IPS-20b (cell line): ENCODE data around the gene MCOLN3.

Source experiments
- H3K27ac ChIP-seq: one replicate; pipeline ENCODE4 v1.5.1; 2013; ENCODE audit warnings: low read length
- H3K27me3 ChIP-seq: 2 replicates; pipeline ENCODE4 v1.6.1; 2013; ENCODE audit warnings: mild to moderate bottlenecking, low read length, inconsistent platforms; ENCODE audit not compliant: insufficient read depth
- H3K36me3 ChIP-seq: 2 replicates; pipeline ENCODE4 v1.6.1; 2013; ENCODE audit warnings: low read depth, mild to moderate bottlenecking, inconsistent platforms, low read length, moderate library complexity; ENCODE audit not compliant: insufficient read depth
- H3K4me1 ChIP-seq: 2 replicates; pipeline ENCODE4 v1.6.1; 2013; ENCODE audit warnings: mild to moderate bottlenecking, control low read depth, inconsistent platforms, low read length, moderate library complexity; ENCODE audit not compliant: insufficient read depth
- H3K4me3 ChIP-seq: 2 replicates; pipeline ENCODE4 v1.5.1; 2013; ENCODE audit warnings: mild to moderate bottlenecking, low read length, inconsistent platforms
- H3K9ac ChIP-seq: 2 replicates; pipeline ENCODE4 v1.6.1; 2013; ENCODE audit warnings: low read depth, mild to moderate bottlenecking, inconsistent platforms, low read length, moderate library complexity
- H3K9me3 ChIP-seq: 2 replicates; pipeline ENCODE4 v1.6.1; 2013; ENCODE audit warnings: mild to moderate bottlenecking, low read depth, low read length, inconsistent platforms; ENCODE audit not compliant: insufficient read depth

The MCOLN3 gene

DNA sequence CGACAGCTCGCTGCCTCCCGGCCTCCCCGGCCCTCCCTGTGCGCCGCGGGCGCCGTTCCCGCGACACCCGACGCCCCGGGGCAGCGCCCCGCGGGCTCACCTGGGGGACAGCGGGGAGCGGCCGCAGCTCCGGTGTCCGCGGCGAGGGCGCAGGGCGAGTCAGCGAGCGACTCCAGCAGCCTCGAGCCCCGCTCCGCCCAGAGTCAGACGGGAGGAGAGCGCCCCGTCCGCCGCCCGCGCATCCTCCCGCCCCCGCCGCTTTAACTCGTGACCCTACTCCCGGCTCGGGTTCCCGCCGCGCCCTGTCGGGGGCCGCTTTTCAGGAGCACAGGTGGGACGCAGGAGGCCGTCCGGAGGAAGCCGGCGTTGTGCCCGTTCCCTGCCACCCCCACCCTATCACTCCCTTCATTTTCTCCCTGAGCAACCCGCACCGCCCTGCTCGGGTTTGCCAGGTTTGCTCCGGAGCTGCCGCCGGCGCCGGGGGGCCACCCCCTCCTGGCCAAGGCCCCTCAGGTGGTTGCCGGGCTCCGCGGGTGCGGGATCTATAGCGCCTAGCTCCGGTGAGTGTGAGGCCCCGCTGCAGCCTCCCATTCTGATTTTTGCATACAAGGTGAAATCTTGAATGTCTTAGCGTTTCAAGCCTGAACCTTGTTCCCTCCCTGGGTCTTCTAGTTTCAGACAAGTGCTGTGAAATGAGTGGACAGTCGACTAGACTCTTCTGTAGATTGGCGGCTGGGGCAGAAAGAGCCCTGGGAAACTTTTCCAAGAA, at the start of gene MCOLN3:
TSS of gene MCOLN3 (minus strand) at position 205 of the 769 bp plus-strand sequence. CDS start 3,140 bp downstream, outside the sequence.
- Histone ChIP-seq H3K9ac (peak within 1 kb of the TSS; percentile 37; the same call in 1 of the 2 replicates), H3K27me3 (peaks cover 70% of the 10 kb centered on the region)

DNA sequence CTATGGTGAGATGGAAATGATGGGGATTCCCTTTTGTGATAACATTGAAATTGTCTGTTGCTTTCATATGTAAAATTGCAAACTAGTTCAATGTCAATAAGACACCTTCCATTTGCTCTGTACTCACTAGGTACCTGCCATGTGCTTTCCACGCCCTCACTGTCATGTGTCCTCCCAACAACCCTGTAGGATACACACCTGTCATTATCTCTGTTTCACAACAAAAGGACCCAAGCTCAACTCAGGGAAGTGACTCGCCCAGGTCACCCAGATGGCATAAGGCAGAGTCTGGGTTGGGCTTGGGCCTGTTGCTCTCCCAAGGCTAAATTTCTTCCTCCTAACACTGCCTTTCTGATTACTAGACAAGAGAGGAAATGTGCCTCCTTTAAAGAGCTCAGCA, 45.3 kb upstream of the MCOLN3 start:
- Histone ChIP-seq H3K36me3 (no peaks in the 10 kb centered on the region), H3K4me1 (no peaks in the 10 kb centered on the region), H3K27ac (no peak overlapping the region), H3K9ac (no peak overlapping the region), H3K27me3 (no peaks in the 10 kb centered on the region), H3K9me3 (no peaks in the 10 kb centered on the region), H3K4me3 (no peak overlapping the region)

More for the DNA sequence above, at the start of gene MCOLN3:
- Histone ChIP-seq H3K4me1 (peaks cover 9% of the 10 kb centered on the region; the same call in 1 of the 2 replicates), H3K27ac (no peak within 1 kb of the TSS), H3K9me3 (no peaks in the 10 kb centered on the region), H3K4me3 (peak within 1 kb of the TSS; percentile 68), H3K36me3 (no peaks in the 10 kb centered on the region)

- no peaks in the 10 kb centered on the region for H3K9me3 ChIP-seq
- H3K9ac ChIP-seq: no peak overlapping the region
- no peaks in the 10 kb centered on the region for H3K4me1 ChIP-seq
- no peak overlapping the region for H3K27ac ChIP-seq
- no peaks in the 10 kb centered on the region for H3K36me3 ChIP-seq
- H3K4me3 ChIP-seq: no peak overlapping the region
- no peaks in the 10 kb centered on the region for H3K27me3 ChIP-seq
These were observed 43.5 kb upstream of the MCOLN3 start for GRCh38 chr1:85091671-85092280.

- Histone ChIP-seq H3K4me1 (no peaks in the 10 kb centered on the region), H3K27ac (no peak overlapping the region), H3K27me3 (no peaks in the 10 kb centered on the region), H3K4me3 (no peak overlapping the region), H3K9me3 (no peaks in the 10 kb centered on the region), H3K36me3 (no peaks in the 10 kb centered on the region), H3K9ac (no peak overlapping the region)
These were observed 41.9 kb upstream of the MCOLN3 start for GRCh38 chr1:85090225-85090624.

DNA sequence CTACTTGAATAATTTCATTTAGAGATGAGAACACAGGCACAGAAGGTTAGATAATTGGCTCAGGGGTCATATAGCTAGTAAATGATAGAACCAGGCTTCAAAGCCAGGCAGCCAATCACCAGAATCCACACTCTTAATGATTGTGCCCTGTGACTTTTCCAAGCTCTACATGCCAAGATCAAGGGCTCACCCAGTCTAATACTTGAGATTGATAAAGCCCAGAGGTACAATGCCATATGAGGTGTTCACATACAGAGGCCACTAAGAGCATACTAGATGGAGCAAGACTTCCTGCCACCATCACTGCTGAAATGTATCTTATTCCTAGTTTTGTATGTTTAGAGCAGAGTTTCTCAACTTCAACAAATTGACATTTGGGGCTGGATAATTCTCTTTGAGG, 40.9 kb upstream of the MCOLN3 start:
- H3K4me3 ChIP-seq: no peak overlapping the region
- H3K27ac ChIP-seq: no peak overlapping the region
- no peak overlapping the region for H3K9ac ChIP-seq
- H3K4me1 ChIP-seq: no peaks in the 10 kb centered on the region
- H3K36me3 ChIP-seq: no peaks in the 10 kb centered on the region
- H3K9me3 ChIP-seq: no peaks in the 10 kb centered on the region
- H3K27me3 ChIP-seq: no peaks in the 10 kb centered on the region

DNA sequence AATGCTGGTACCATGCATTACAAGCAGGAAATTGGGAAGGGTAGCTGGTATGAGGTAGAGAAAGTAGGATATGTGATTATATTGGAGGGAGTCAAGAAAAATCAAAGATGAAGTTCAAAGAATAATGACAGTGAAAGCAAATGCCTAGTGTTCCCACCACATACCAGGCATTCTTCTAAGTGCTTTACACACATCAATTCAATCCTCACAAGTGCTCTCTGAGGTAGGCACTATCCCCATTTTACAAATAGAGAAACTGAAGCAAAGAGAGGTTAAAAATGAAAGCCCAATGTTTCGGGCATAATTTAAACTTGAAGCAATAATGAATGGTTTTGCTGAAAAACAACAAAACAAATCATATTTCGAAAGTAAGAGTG, 40.1 kb upstream of the MCOLN3 start:
- Histone ChIP-seq H3K27me3 (no peaks in the 10 kb centered on the region), H3K9me3 (no peaks in the 10 kb centered on the region), H3K27ac (no peak overlapping the region), H3K36me3 (no peaks in the 10 kb centered on the region), H3K4me3 (no peak overlapping the region), H3K4me1 (no peaks in the 10 kb centered on the region), H3K9ac (no peak overlapping the region)

DNA sequence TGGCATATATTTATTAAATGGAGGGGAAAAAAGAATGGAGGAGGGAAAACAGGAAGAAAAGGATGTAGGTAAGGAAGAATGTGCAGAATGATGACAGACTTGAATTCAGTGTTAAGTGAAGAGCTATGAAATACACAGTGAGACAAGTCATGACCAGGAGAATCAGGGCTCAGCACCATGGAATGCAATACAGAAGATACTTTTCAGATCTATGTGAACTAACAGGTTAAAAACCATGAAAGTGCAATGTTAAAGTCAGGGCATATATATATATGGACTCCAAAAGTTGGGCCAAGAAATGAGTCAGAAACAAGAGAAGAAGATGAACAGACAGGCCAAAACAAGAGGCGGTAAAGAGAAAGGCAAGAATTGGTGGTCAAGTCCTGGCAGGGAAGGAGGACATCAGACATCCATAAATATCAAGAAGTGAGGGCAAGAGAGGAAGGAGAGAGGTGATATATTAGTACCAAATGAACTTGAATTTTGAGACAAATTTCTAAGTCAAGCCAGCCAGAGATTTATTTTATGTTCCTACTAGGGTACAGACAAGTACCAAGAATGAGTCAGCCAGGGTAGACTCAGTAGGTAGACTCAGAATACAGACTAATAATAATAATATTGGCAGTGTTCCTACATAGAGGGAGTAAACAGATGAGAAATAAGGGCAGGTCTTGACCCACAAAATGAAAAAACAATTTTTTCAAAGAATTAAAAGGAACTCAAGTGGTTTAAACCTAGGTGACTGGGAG, 39.5 kb upstream of the MCOLN3 start:
- H3K36me3 ChIP-seq: no peaks in the 10 kb centered on the region
- no peak overlapping the region for H3K4me3 ChIP-seq
- no peaks in the 10 kb centered on the region for H3K27me3 ChIP-seq
- H3K9me3 ChIP-seq: no peaks in the 10 kb centered on the region
- no peak overlapping the region for H3K27ac ChIP-seq
- no peaks in the 10 kb centered on the region for H3K4me1 ChIP-seq
- no peak overlapping the region for H3K9ac ChIP-seq

DNA sequence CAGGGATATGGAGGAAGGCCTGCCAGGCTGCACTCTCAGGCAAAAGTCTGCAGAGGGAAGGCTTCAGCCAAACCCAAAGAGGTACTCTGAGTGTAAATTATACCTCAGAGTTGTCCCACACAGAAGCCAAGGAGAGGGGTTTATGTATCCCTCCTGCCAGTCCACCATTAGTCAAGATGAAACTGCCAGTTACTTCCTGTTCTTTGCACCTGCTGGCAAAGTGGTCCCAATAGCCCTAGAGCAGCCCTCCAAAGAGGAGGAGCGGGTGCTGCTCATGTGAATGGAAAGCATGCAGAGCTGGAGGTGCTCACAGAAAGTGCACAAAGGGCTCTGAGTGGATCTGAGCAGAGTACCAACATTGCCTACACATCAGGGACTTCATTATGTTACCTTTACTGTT, 37.1 kb upstream of the MCOLN3 start:
- Histone ChIP-seq H3K9me3 (no peaks in the 10 kb centered on the region), H3K4me1 (no peaks in the 10 kb centered on the region), H3K27ac (no peak overlapping the region), H3K36me3 (no peaks in the 10 kb centered on the region), H3K9ac (no peak overlapping the region), H3K27me3 (no peaks in the 10 kb centered on the region), H3K4me3 (no peak overlapping the region)

DNA sequence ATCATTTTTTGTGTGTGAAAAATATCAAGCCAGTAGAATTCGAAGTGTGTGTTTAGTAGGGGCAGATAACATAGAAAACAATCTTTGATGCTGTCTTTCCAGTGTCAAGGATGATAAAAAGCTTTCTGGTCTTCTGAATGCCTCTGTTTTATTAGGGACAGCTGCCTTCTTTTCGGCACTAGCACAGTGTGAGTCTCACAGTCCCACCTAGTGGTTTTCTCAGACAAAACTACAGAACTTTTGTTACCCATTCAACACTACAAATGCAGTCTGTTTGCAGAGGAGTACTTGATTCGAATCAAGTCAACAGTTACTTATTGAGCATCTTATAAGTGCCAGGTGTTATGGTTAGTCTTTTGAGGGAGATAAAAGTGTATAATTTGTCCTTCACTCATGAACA, 30.6 kb upstream of the MCOLN3 start:
- H3K36me3 ChIP-seq: no peaks in the 10 kb centered on the region
- H3K9me3 ChIP-seq: no peaks in the 10 kb centered on the region
- H3K27me3 ChIP-seq: no peaks in the 10 kb centered on the region
- no peak overlapping the region for H3K9ac ChIP-seq
- H3K27ac ChIP-seq: no peak overlapping the region
- no peak overlapping the region for H3K4me3 ChIP-seq
- no peaks in the 10 kb centered on the region for H3K4me1 ChIP-seq

DNA sequence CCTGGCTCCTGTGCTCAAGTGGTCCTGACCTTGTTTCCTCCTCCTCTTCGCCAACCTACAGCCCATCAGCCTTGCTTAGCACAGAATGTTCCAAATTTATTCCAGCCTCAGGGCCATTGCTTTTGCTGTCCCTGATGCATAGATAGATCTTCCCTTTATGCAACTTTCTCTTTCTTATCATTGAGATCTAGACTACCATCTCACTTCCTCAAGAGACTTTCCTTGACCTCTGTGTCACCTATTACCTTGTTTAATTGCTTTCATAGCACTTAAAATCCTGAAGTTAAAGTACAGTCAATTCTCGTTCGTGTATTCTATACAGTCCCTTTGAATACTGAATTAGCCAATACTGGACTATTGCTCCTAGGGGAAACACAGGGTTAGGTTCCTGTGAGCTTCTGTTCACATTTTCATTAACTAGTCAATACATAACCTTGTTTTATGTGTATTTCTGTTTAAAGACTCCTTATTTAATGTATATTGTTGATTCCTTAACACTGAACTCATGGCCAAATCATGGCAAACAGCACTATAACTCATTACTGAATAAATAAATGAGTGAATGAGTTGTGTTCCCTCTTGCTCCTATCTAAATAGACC, 26.2 kb upstream of the MCOLN3 start:
- no peak overlapping the region for H3K4me3 ChIP-seq
- H3K9ac ChIP-seq: no peak overlapping the region
- no peaks in the 10 kb centered on the region for H3K4me1 ChIP-seq
- no peaks in the 10 kb centered on the region for H3K36me3 ChIP-seq
- no peaks in the 10 kb centered on the region for H3K9me3 ChIP-seq
- no peak overlapping the region for H3K27ac ChIP-seq
- H3K27me3 ChIP-seq: no peaks in the 10 kb centered on the region

DNA sequence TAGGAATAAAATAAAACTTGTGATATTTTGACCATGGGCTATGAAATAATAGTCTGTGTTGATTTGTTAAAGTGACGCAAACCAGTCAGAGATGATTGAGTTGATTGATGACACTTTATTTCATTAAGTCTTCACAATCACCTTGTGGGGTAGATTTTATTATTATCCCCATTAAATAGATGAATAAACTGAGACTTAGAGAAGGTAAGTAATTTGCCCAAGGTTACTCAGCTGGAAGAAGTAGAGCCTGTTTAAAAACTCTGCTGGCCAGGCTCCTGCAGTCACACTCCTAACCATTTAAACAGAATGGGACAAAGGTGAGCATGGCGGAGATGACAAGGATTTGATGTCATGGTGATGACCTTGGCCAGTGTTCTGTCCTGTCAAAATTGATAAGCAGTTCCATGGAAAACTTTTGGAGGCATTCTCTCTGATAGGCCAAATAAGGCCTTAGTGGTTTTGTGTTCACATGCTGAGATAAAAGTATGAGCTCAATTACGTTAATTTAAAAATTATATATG, 22.7 kb upstream of the MCOLN3 start:
- H3K9me3 ChIP-seq: no peaks in the 10 kb centered on the region
- no peak overlapping the region for H3K27ac ChIP-seq
- no peak overlapping the region for H3K4me3 ChIP-seq
- H3K36me3 ChIP-seq: no peaks in the 10 kb centered on the region
- H3K9ac ChIP-seq: no peak overlapping the region
- H3K4me1 ChIP-seq: no peaks in the 10 kb centered on the region
- H3K27me3 ChIP-seq: no peaks in the 10 kb centered on the region
